ENCODE results near the gene ADPGK.

- TF ChIP-seq CTCF (IDR thresholded peaks at IDR 0.05; ENCODE audit: insufficient read depth, low read depth, low read length) (no peak), EZH2 (IDR thresholded peaks at IDR 0.05; ENCODE audit: insufficient read depth, low read length) (no peak)
Measured at GRCh38 chr15:72706266-72706665, 77.3 kb downstream of the ADPGK start.

Data from astrocyte (in vitro differentiated cells and primary cell).